Ammon's horn (tissue), 1 donor: ENCODE measurements around the gene GRK5.

Experiments used
- DNase-seq: peaks from one replicate; pipeline ENCODE4 v3.0.0-alpha.2; 2016; ENCODE audit warnings: low spot score

The GRK5 gene

GRCh38 chr10:119319161-119319919 lies 112.0 kb downstream of the GRK5 start:
- DNase-seq: no peak

GRCh38 chr10:119319920-119320258 lies 112.5 kb downstream of the GRK5 start:
- no peak for DNase-seq

- DNase-seq: no peak
Measured at GRCh38 chr10:119320981-119321380, 113.6 kb downstream of the GRK5 start.

GRCh38 chr10:119323085-119324016 lies 116.0 kb downstream of the GRK5 start:
- DNase-seq: no peak

- no peak for DNase-seq
Measured at GRCh38 chr10:119325131-119325530, 117.8 kb downstream of the GRK5 start.

GRCh38 chr10:119326167-119326566 lies 118.8 kb downstream of the GRK5 start:
- DNase-seq: no peak

- DNase-seq: no peak
Measured at GRCh38 chr10:119327096-119327745, 119.8 kb downstream of the GRK5 start.

- DNase-seq: no peak
Measured at GRCh38 chr10:119328223-119328622, 120.9 kb downstream of the GRK5 start.

GRCh38 chr10:119330342-119330741 lies 123.0 kb downstream of the GRK5 start:
- DNase-seq: no peak

- no peak for DNase-seq
Measured at GRCh38 chr10:119331061-119331460, 123.7 kb downstream of the GRK5 start.

GRCh38 chr10:119333146-119333792 lies 125.9 kb downstream of the GRK5 start:
- no peak for DNase-seq

- DNase-seq: no peak
Measured at GRCh38 chr10:119335671-119336353, 128.4 kb downstream of the GRK5 start.

GRCh38 chr10:119336599-119336998 lies 129.2 kb downstream of the GRK5 start:
- DNase-seq: no peak

- no peak for DNase-seq
Measured at GRCh38 chr10:119337223-119337622, 129.9 kb downstream of the GRK5 start.

- no peak for DNase-seq
Measured at GRCh38 chr10:119337796-119338432, 130.5 kb downstream of the GRK5 start.

GRCh38 chr10:119339109-119339508 lies 131.7 kb downstream of the GRK5 start:
- DNase-seq: no peak

- DNase-seq: no peak
Measured at GRCh38 chr10:119340893-119341458, 133.6 kb downstream of the GRK5 start.

GRCh38 chr10:119341459-119342301 lies 134.3 kb downstream of the GRK5 start:
- DNase-seq: no peak

GRCh38 chr10:119342335-119342734 lies 135.0 kb downstream of the GRK5 start:
- no peak for DNase-seq
